ENCODE data around the gene C16orf90.

The C16orf90 gene

GRCh38 chr16:3515897-3516296 is 20.6 kb upstream of the C16orf90 start:
- Histone ChIP-seq H3K9me3 (ENCODE audit: control insufficient read depth, insufficient read depth, low read depth, low read length) (no peaks in the 10 kb centered on the region), H3K4me3 (ENCODE audit: low read depth, low read length) (no peak overlapping the region), H3K36me3 (ENCODE audit: control insufficient read depth in 2 of 2, insufficient read depth in 1 of 2, low read length in 2 of 2) (peaks cover 14 to 92% of the 10 kb centered on the region in 2 experiments), H3K4me1 (ENCODE audit: control insufficient read depth, insufficient read depth, low read length) (no peaks in the 10 kb centered on the region), H3K27ac (ENCODE audit: extremely low read depth, low read depth, low read length) (no peak overlapping the region)
- POLR2A ChIA-PET, result no interaction called here
- CTCF ChIA-PET, result interaction anchor here (1.1 kb wide), 1 partner anchor 10 kb away, joined by 4 read pairs; no protein-coding TSS in a partner anchor
- TF ChIP-seq ZEB2 (tag by site-specific recombination; IDR thresholded peaks at IDR 0.05) (no peak), ZNF473 (tag by site-specific recombination; IDR thresholded peaks at IDR 0.05) (no peak), SCRT1 (tag by site-specific recombination; IDR thresholded peaks at IDR 0.05; ENCODE audit: borderline replicate concordance) (no peak), ZNF18 (tag by site-specific recombination; IDR thresholded peaks at IDR 0.05) (no peak), ZNF768 (tag by site-specific recombination; IDR thresholded peaks at IDR 0.05) (peak; percentile 40; the same call in 1 of the 2 replicates), ZBTB21 (tag by site-specific recombination; IDR thresholded peaks at IDR 0.05) (no peak)
- TF ChIP-seq, protein P1, sequence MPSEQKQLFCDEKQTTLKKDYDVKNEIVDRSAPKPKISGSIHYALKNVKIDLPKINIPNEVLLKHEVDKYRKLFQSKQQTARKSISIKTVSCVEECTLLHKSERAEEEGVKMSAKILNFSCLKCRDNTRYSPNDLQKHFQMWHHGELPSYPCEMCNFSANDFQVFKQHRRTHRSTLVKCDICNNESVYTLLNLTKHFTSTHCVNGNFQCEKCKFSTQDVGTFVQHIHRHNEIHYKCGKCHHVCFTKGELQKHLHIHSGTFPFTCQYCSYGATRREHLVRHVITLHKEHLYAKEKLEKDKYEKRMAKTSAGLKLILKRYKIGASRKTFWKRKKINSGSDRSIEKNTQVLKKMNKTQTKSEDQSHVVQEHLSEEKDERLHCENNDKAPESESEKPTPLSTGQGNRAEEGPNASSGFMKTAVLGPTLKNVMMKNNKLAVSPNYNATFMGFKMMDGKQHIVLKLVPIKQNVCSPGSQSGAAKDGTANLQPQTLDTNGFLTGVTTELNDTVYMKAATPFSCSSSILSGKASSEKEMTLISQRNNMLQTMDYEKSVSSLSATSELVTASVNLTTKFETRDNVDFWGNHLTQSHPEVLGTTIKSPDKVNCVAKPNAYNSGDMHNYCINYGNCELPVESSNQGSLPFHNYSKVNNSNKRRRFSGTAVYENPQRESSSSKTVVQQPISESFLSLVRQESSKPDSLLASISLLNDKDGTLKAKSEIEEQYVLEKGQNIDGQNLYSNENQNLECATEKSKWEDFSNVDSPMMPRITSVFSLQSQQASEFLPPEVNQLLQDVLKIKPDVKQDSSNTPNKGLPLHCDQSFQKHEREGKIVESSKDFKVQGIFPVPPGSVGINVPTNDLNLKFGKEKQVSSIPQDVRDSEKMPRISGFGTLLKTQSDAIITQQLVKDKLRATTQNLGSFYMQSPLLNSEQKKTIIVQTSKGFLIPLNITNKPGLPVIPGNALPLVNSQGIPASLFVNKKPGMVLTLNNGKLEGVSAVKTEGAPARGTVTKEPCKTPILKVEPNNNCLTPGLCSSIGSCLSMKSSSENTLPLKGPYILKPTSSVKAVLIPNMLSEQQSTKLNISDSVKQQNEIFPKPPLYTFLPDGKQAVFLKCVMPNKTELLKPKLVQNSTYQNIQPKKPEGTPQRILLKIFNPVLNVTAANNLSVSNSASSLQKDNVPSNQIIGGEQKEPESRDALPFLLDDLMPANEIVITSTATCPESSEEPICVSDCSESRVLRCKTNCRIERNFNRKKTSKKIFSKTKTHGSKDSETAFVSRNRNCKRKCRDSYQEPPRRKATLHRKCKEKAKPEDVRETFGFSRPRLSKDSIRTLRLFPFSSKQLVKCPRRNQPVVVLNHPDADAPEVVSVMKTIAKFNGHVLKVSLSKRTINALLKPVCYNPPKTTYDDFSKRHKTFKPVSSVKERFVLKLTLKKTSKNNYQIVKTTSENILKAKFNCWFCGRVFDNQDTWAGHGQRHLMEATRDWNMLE (tag by site-specific recombination; conservative IDR thresholded peaks at IDR 0.05; ENCODE audit: low read depth), result no peak
- TF ChIP-seq, protein P2, sequence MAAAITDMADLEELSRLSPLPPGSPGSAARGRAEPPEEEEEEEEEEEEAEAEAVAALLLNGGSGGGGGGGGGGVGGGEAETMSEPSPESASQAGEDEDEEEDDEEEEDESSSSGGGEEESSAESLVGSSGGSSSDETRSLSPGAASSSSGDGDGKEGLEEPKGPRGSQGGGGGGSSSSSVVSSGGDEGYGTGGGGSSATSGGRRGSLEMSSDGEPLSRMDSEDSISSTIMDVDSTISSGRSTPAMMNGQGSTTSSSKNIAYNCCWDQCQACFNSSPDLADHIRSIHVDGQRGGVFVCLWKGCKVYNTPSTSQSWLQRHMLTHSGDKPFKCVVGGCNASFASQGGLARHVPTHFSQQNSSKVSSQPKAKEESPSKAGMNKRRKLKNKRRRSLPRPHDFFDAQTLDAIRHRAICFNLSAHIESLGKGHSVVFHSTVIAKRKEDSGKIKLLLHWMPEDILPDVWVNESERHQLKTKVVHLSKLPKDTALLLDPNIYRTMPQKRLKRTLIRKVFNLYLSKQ (tag by site-specific recombination; IDR thresholded peaks at IDR 0.05; ENCODE audit: borderline replicate concordance), result no peak

- no peaks in the 10 kb centered on the region for H3K4me1 ChIP-seq (ENCODE audit: control insufficient read depth, insufficient read depth, low read length)
- H3K27ac ChIP-seq (ENCODE audit: extremely low read depth, low read depth, low read length), result no peak overlapping the region
- ChIA-PET CTCF (interaction anchor here (1.1 kb wide), 1 partner anchor 11 kb away, joined by 4 read pairs; no protein-coding TSS in a partner anchor), POLR2A (no interaction called here)
- H3K9me3 ChIP-seq (ENCODE audit: control insufficient read depth, insufficient read depth, low read depth, low read length), result no peaks in the 10 kb centered on the region
- peaks cover 14 to 89% of the 10 kb centered on the region in 2 experiments for H3K36me3 ChIP-seq (ENCODE audit: control insufficient read depth in 2 of 2, insufficient read depth in 1 of 2, low read length in 2 of 2)
- no peak overlapping the region for H3K4me3 ChIP-seq (ENCODE audit: low read depth, low read length)
- TF ChIP-seq ZNF548 (tag by site-specific recombination; IDR thresholded peaks at IDR 0.05) (no peak), ZNF692 (tag by site-specific recombination; IDR thresholded peaks at IDR 0.05) (no peak), SP2 (tag by site-specific recombination; IDR thresholded peaks at IDR 0.05) (no peak), ZNF610 (tag by site-specific recombination; IDR thresholded peaks at IDR 0.05; ENCODE audit: borderline replicate concordance) (no peak), PRDM4 (tag by site-specific recombination; IDR thresholded peaks at IDR 0.05) (no peak), ZNF677 (tag by site-specific recombination; IDR thresholded peaks at IDR 0.05) (no peak), ZNF394 (tag by site-specific recombination; IDR thresholded peaks at IDR 0.05; ENCODE audit: borderline replicate concordance) (no peak), KLF1 (tag by site-specific recombination; IDR thresholded peaks at IDR 0.05) (no peak), ZNF416 (tag by site-specific recombination; IDR thresholded peaks at IDR 0.05) (no peak), ZNF221 (tag by site-specific recombination; IDR thresholded peaks at IDR 0.05; ENCODE audit: borderline replicate concordance) (no peak), ZNF140 (tag by site-specific recombination; IDR thresholded peaks at IDR 0.05) (no peak), KLF10 (tag by site-specific recombination; IDR thresholded peaks at IDR 0.05) (no peak), ZFP37 (tag by site-specific recombination; IDR thresholded peaks at IDR 0.05) (no peak), ZNF585B (tag by site-specific recombination; IDR thresholded peaks at IDR 0.05) (no peak), ZNF670 (tag by site-specific recombination; IDR thresholded peaks at IDR 0.05; ENCODE audit: low read depth) (no peak), ZNF544 (tag by site-specific recombination; IDR thresholded peaks at IDR 0.05) (no peak)
These were observed 19.3 kb upstream of the C16orf90 start for GRCh38 chr16:3514621-3515020.

Measured in HEK293 (cell line).